ENCODE data around the gene MAEA. TPM values are rescaled to one million over a fixed set of nuclear protein-coding genes. Genes with fewer than 3 reads are reported as not detected.

MAEA gene
- total and polyA plus RNA-seq, 8 donors: 43.8 to 70.4 (median 56.1) TPM

DNA sequence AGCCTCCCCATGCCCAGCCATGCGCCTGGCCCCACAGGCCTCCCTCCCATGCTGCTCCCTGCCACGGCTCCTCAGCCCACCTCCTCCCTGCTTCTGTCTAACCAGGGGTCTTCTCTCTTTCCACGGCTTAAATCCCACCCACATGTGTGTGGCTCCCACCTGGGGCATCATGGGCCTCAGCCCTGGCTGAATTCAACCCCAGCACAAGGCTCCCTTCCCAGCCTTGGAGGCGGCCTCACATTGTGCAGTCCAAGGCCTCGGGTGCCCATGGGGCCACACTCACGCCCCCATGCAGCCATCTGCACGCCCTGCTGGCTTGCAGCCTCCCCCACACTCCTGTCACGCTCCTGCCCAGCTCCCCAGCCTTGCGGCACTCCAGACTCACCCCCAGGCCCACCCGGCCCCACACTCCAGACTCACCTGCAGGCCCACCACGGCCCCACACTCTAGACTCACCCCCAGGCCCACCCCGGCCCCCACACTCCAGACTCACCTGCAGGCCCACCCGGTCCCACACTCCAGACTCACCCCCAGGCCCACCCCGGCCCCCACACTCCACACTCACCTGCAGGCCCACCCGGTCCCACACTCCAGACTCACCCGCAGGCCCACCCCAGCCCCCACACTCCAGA is 27.0 kb downstream of the MAEA start:
- no peaks in the 10 kb centered on the region for H3K9me3 ChIP-seq
- TF ChIP-seq, protein P1, sequence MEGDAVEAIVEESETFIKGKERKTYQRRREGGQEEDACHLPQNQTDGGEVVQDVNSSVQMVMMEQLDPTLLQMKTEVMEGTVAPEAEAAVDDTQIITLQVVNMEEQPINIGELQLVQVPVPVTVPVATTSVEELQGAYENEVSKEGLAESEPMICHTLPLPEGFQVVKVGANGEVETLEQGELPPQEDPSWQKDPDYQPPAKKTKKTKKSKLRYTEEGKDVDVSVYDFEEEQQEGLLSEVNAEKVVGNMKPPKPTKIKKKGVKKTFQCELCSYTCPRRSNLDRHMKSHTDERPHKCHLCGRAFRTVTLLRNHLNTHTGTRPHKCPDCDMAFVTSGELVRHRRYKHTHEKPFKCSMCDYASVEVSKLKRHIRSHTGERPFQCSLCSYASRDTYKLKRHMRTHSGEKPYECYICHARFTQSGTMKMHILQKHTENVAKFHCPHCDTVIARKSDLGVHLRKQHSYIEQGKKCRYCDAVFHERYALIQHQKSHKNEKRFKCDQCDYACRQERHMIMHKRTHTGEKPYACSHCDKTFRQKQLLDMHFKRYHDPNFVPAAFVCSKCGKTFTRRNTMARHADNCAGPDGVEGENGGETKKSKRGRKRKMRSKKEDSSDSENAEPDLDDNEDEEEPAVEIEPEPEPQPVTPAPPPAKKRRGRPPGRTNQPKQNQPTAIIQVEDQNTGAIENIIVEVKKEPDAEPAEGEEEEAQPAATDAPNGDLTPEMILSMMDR (IDR thresholded peaks at IDR 0.05): no peak

DNA sequence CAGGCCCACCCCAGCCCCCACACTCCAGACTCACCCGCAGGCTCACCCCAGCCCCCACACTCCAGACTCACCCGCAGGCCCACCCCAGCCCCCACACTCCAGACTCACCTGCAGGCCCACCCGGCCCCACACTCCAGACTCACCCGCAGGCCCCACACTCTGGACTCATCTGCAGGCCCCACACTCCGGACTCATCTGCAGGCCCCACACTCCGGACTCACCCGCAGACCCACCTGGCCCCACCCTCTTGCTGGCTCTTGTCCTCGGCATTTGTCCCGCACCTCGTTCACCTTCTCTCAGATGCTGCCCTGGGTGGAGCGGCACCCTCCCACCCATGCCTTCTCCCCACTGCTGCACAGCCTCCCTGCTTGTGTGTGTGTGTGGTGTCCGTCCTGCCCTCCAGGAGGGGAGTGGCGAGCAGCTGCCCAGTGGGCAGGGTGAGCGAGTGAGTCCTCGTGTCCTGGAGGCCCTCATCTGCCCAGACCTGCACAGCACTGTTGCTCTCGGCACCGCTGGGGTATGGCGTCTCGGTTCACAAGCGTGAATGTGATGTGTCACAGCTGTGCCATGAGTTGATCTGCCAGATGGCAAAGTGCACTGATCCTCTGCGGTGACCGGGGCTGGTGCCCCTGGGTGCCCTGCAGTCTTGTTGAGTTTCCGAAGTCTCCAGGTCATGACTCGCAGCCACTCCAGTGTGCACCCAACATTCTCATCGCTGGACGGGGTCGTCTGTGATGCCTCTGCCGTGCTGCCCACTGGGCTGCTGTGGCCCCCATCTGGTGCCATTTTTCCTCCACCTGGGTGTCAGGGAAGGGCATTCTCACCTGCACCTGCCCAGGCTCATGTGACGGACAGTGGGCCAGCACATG is 27.7 kb downstream of the MAEA start:
- Histone ChIP-seq H3K4me1 (no peaks in the 10 kb centered on the region), H3K9me3 (no peaks in the 10 kb centered on the region), H3K27me3 (no peaks in the 10 kb centered on the region), H3K36me3 (peaks cover 0 to 77% of the 10 kb centered on the region in 2 donors), H3K4me3 (no peak overlapping the region), H3K27ac (no peak overlapping the region)
- intact Hi-C loops (cut with DNase I): no loop called here
- ATAC-seq: no peak
- TF ChIP-seq, protein P1 (IDR thresholded peaks at IDR 0.05): no peak
- DNase-seq: peak in 1 of 4 donors; percentile 62

More for the DNA sequence above, 27.0 kb downstream of the MAEA start:
- Histone ChIP-seq H3K27me3 (no peaks in the 10 kb centered on the region), H3K36me3 (peaks cover 0 to 78% of the 10 kb centered on the region in 2 donors), H3K4me3 (no peak overlapping the region), H3K27ac (no peak overlapping the region), H3K4me1 (no peaks in the 10 kb centered on the region)
- ATAC-seq: no peak
- intact Hi-C loops (cut with DNase I): no loop called here
- peak in 1 of 4 donors; percentile 60 for DNase-seq

DNA sequence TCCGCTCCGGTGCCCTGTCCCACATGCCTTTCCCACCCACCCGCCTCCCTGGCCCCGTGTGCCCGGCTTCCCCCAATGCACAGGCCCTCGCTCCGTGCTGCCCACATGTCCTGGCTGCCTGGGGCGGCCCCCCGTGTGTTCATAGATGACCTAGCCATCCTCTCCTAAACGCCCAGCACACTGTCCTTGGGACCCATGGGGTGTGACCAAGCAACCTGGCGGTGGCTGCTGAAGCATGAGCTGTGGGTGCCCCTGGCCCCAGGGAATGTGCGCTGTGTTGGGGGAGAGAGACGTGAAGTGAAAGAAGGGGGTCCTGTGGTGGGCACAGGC is 28.3 kb downstream of the MAEA start:
- intact Hi-C loops (cut with DNase I): no loop called here
- Histone ChIP-seq H3K27ac (no peak overlapping the region), H3K36me3 (peaks cover 0 to 77% of the 10 kb centered on the region in 2 donors), H3K27me3 (no peaks in the 10 kb centered on the region), H3K4me1 (no peaks in the 10 kb centered on the region), H3K4me3 (no peak overlapping the region), H3K9me3 (no peaks in the 10 kb centered on the region)
- TF ChIP-seq, protein P1 (IDR thresholded peaks at IDR 0.05): no peak
- ATAC-seq: no peak
- DNase-seq: peak in 1 of 4 donors; percentile 65

DNA sequence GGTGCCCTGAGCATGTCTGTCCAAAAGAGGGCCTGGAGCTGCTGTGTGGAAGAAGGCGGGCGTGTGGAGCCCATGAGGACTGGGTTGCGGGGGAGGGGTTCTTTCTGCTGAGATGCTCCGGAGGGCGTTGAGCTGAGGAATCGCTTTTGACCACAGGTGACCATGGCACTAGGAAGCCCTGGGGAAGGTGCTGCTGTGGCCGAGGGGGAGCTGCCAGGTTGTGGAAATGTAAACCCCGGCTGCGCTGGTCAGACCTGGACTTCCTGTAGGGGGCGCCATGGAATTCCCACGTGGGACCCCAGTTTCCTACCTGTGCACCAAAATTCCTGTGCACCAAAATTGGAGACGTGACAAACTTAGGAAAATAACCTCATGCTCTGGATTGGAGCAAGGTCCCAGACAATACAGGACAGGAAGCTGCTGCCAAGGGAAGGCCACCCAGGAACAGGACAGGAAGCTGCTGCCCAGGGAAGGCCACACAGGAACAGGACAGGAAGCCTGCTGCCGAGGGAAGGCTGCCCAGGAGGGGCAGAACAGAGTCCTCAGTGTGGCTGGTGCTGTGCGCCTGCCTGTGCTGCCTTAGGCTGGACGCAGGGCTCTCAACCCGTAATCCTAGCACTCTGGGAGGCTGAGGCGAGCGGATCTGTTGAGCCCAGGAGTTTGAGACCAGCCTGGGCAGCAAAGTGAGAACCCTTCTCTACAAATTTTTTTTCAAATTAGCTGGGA is 29.0 kb downstream of the MAEA start:
- intact Hi-C loops (cut with DNase I): no loop called here
- no peak overlapping the region for H3K27ac ChIP-seq
- DNase-seq (peak in 1 of 4 donors; percentile 48), ATAC-seq (no peak)
- no peak overlapping the region for H3K4me3 ChIP-seq
- H3K9me3 ChIP-seq: no peaks in the 10 kb centered on the region
- no peaks in the 10 kb centered on the region for H3K27me3 ChIP-seq
- peaks cover 0 to 77% of the 10 kb centered on the region in 2 donors for H3K36me3 ChIP-seq
- H3K4me1 ChIP-seq: no peaks in the 10 kb centered on the region
- TF ChIP-seq, protein P1 (IDR thresholded peaks at IDR 0.05): no peak

DNA sequence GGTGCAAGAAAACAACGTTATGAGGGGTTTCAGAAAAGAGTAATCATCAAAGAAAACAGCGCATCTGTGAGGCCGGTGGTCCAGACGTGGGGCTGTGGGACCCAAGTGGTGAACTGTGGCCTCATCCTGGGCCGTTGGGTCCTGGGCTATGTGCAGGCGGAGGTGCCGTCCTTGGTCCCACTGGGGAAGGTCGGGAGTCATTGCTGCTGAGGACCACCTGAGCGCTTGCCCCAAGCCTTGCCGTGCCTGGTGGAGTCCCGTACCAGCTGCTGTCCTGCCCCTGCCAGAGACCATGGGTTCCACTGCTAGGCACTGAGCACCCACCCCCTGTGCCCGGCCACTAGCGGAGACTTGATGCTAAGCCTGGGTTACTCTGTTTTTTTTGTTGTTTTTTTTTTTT is 31.8 kb downstream of the MAEA start:
- H3K27ac ChIP-seq: no peak overlapping the region
- intact Hi-C loops (cut with DNase I): no loop called here
- no peaks in the 10 kb centered on the region for H3K27me3 ChIP-seq
- ATAC-seq (no peak), DNase-seq (peak in 1 of 4 donors; percentile 54)
- TF ChIP-seq, protein P1 (IDR thresholded peaks at IDR 0.05): no peak
- no peaks in the 10 kb centered on the region for H3K4me1 ChIP-seq
- H3K4me3 ChIP-seq: no peak overlapping the region
- H3K36me3 ChIP-seq: peaks cover 0 to 70% of the 10 kb centered on the region in 2 donors
- no peaks in the 10 kb centered on the region for H3K9me3 ChIP-seq
